NCI-H2196 (cell line): Measurements from ENCODE around the gene ILDR2.
"Not testable (repeated sequence)": the region's sequence is repeated elsewhere in the genome, so short reads cannot be mapped to it uniquely, and the experiment has no call there.

Experiments used
- DNase-seq: peaks from one replicate; lab custom pipeline; 2025; ENCODE audit not compliant: unreplicated experiment; lab: John Stamatoyannopoulos, UW

The ILDR2 gene

DNA sequence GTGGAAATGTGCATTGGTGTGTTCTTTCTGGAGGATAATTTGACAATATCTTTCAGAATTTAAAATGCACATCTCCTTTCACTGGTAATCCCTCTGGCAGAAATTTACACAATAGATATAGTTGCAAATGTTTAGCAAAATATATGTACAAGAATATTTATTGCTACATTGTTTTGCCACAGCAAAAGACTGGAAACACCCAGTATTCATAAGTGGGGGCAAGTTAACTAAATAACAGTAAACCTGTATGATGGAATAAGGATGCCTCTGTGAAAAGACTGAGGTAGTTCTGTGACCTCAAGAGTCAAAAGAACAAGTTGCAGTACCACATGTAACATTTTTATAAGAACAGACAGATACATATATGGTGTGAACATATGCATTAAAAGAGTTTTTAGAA, 85.6 kb downstream of the ILDR2 start:
- DNase-seq: no peak

DNA sequence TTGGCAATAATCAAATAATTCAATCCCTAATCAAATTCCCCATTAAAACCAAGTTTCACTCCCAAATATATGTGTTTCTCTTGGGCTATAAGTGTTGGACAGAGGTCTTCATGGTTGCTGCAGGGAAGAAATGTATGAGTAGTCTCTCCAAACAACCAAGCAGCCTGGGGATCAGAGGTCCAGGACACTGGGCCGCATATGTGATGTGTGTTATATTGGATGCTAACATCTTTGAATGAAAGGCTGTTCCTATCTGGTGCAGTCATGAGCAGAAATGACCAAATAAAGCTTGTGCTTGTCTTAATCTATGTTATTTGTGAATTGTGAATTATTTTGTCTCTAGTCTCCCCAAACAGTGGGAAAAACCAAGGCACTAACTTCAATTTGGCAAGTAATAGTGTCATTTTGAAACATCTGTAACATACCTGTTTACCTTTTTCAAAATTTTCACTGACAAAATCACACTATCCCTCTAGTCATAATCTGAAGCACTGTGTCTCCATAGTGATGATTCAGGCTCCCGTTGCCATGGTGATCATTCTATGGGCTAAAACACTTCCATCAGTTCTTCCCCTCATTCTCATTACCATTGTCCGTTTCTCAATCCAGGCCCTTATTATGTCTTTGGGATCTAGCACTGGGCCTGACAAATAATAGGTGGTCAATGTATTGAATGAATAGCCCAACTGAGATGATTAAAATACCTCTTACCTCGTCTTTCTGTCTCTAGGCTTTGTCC, 86.8 kb downstream of the ILDR2 start:
- no peak for DNase-seq

DNA sequence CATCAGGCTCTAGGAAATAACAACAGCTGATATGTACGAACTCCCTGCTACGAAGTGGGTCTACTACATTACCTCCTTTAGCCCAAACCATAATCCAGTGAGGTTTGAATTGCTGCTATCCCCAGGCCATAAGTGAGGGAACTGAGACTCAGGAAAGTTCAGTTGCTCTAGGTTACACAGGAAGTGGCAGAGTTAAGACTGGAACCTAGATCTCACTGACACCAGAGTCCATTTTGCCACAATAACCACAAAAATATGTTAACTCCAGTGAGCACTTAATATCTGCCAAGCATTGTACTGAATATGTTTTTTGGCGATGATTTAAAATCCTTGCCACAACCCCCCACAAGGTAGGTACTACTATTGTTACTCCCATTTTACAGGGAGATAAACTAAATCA, 90.4 kb downstream of the ILDR2 start:
- no peak for DNase-seq

DNA sequence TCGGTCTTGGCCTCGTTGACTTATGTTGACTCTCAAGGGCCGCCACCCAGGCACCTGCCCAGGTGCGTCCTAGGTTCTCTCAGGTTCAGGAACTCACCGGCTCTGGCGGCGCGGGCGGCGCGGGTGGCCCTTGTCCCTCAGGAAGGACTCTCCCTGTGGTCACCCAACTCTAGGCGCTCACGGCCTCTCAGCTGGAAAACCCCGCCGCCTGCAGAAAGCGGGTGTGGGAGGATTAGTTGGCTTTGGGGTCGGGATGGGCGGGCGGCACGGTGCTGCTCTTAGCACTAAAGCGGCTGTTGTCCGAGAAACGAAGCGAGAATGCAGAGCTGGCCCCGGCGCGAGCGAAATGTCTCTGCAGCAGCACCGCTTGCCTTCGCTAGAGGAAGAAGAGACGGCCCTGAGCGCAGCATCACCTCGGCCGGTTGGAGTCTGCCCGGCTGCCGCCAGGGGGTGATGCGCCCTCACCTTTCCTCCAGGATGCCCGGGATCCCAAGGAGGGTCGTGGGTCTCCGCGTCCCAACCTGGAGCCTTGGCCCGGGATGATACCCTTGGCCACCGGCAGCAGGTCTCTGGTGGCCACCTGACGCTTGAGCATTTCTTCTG, 91.2 kb downstream of the ILDR2 start:
- no peak for DNase-seq

GRCh38 chr1:166882893-166883292, 92.4 kb downstream of the ILDR2 start:
- DNase-seq: no peak

- DNase-seq: not testable (repeated sequence)
Observed at GRCh38 chr1:166878173-166878917, 97.0 kb downstream of the ILDR2 start.

GRCh38 chr1:166876540-166876838, 98.9 kb downstream of the ILDR2 start:
- DNase-seq: no peak

GRCh38 chr1:166875734-166876539, 99.4 kb downstream of the ILDR2 start, which contains the start of gene TADA1:
Gene TADA1 (minus strand): TSS chr1:166876264. CDS start chr1:166876233, 31 bp downstream.
- DNase-seq: peak; percentile 98

- DNase-seq: no peak
Observed at GRCh38 chr1:166875302-166875733, 100.0 kb downstream of the ILDR2 start.

GRCh38 chr1:166874464-166874863, 100.9 kb downstream of the ILDR2 start:
- DNase-seq: no peak

GRCh38 chr1:166870584-166870983, 104.8 kb downstream of the ILDR2 start:
- no peak for DNase-seq

DNA sequence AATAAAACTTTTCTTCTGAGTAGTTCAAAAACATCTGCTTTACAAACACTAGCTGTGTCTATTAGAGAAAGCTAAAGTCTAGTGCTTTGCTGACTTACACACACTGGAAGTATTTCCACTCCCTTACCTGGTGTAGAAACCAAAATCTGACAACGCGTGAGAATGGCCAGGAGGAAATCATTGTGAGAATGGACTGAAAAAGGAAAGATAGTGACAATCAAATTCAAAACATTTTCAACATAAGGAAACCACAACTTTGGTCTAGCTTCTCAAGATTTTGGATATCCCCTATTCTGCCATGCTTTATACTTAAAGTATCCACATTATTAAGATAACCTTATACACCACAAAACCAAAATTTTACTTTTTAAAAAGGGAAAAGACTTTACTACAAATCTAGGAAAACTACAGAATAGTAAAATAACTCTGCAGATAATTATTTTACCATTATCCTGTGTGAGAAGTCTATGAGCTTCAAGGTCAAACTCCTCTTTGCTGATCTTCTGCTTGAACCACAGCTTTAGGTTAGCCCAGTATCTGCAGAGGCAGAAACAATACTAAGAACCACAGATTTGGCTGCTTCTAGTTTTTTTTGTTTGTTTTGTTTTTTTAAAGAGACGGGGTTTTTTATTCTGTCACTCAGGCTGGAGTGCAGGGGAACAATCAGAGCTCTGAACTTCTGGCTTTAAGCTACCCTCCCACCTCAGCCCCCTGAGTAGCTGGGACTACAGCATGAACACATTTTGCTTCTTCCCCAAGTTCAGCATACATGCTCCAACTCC, 105.8 kb downstream of the ILDR2 start:
- DNase-seq: no peak

DNA sequence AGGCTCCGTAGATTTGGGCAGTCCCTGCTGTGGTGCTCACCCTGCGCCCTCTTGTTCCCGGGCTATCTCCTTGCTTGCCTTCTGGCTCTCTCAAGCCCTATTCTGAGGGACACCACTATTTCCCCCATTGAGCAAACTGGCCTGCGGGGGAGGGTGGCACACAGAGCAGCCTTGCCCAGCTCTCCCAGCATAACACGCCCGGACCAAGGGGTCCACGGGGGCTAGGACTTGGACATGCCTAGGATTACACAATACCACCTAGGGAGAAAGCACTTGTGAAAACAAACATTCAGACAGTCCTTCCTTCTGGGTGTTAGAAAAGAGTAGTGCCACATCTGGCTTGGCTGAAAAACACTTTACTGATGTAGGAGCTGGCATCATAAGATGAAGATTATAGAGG, 106.7 kb downstream of the ILDR2 start:
- no peak for DNase-seq

DNA sequence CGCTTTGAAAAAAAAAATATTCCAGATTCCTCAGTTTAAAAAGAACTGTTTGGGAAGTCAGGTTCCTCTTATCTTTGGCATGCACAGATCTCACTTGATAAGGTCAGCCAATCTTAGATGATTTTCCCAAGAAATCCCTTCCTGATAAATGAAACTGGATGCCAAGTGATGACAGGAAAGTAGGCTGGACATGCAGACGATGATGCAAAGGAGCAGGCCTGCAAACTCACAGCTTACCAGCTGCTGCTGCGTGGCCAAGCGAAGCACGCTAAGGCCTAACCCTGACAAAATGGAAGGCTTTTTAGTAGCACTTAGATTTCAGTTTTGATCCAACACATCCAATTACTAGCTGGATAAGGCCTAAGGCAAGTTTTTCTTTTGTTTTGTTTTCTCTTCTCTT, 109.4 kb downstream of the ILDR2 start:
- DNase-seq: no peak

GRCh38 chr1:166859597-166859996, 115.7 kb downstream of the ILDR2 start:
- no peak for DNase-seq

DNA sequence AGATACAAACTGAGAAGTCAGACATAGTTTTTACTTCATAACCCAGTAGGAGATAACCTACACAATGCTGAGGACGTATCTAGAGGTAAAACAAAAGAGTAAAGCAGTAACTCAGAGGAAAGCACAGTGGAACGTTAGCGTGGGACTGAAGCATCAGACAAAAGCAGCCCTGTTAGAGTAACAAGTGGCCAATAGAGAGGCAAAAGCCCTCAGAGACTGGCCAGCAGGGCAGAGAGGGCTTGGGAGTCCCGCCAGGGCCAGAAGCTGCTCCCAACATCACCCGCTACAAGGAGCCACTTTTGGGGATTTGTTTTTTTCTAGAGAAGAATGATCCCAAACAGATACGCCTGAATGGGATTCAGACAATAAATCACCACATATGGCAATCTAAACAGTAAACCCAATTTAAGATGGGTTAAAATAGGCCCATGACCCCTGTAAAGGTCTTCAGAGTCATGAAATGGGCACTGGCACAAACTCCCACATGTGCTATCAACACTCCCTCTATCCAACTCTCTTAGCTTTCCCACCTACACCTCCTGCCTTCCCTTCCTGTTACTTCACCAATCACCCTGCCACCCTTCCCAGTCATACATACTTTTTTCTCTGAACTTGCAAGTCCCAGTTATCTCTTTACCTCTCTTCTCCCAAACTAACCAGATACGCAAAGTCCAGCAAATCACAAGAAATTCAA, 116.5 kb downstream of the ILDR2 start:
- DNase-seq: no peak
